ENCODE data around the gene ADIPOR2.

DNA sequence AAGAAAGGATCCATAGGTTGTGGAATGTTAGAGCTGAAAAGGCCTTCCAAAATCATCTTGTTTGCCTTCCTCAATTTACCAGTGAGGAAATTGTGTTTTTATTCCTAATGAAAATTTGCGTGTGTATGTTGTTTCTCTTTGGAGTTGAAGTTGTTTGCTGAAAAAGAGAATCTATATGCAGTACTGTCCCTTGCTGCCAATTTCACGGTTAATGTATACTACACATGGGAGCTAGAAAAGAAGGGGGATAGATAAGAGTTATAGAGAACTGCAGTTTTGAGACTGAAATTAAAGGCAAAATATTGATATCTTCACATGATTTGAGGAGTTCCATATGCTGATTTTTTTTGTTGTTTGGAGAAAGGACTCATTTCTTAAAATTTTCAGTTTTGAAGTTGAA, 67.5 kb downstream of the ADIPOR2 start:
- TF ChIP-seq CTCF (IDR thresholded peaks at IDR 0.05): no peak
- TF ChIP-seq EZH2 (IDR thresholded peaks at IDR 0.05; ENCODE audit: borderline replicate concordance, insufficient read depth, low read depth, low read length, poor library complexity, severe bottlenecking): no peak

Measured in B cell (primary cell).